Transverse colon (tissue), 4 donors: Measurements from ENCODE around the gene MPP4. TPM values are rescaled to one million over a fixed set of nuclear protein-coding genes. Genes with fewer than 3 reads are reported as not detected.
"Not testable (repeated sequence)": the region's sequence is repeated elsewhere in the genome, so short reads cannot be mapped to it uniquely, and the experiment has no call there.

ENCODE experiments used
- DNase-seq: peaks from one replicate; pipeline ENCODE4 v3.0.0-alpha.2; 2019
- H3K27ac ChIP-seq, 4 donors: fragments of 200-600 bp; sonication (generic); 2 replicates each; pipeline ENCODE4 v1.5.1; 2016 to 2018; ENCODE audit warnings: inconsistent platforms in 4 of 4
- H3K27me3 ChIP-seq: fragments of 200-600 bp; sonication (generic); 2 replicates; pipeline ENCODE4 v1.5.1; 2017; ENCODE audit warnings: inconsistent platforms
- H3K36me3 ChIP-seq, 4 donors: fragments of 200-600 bp; sonication (generic); 2 replicates each; pipeline ENCODE4 v1.5.1; 2017 to 2019; ENCODE audit warnings: inconsistent platforms in 4 of 4
- H3K4me1 ChIP-seq, 4 donors: fragments of 200-600 bp; sonication (generic); 2 replicates each; pipeline ENCODE4 v1.5.1; 2017 to 2020; ENCODE audit warnings: inconsistent platforms in 4 of 4
- H3K4me3 ChIP-seq, 4 donors: fragments of 200-600 bp; sonication (generic); 1 replicate in 1 of 4; 2 replicates in 3 of 4; pipeline versions ENCODE4 v1.5.1 to v1.6.1; 2017 to 2019; ENCODE audit warnings: inconsistent platforms in 4 of 4
- H3K9me3 ChIP-seq, 2 donors: fragments of 200-600 bp; sonication (generic); 2 replicates each; pipeline ENCODE4 v1.5.1; 2017 to 2019; ENCODE audit warnings: inconsistent platforms in 2 of 2
- CTCF ChIP-seq, 5 experiments: fragments of 200-600 bp in 3 of 5; fragments of 450-650 bp in 2 of 5; sonication (generic) in 3 of 5; IDR thresholded peaks; 1 replicate in 2 of 5; 2 replicates in 3 of 5; pipeline ENCODE4 v1.5.1; 2016 to 2017; ENCODE audit warnings: antibody characterized with exemption in 5 of 5, inconsistent platforms in 3 of 5, mild to moderate bottlenecking in 2 of 5, moderate library complexity in 1 of 5
- EP300 ChIP-seq: sonication (generic); formaldehyde crosslinking; IDR thresholded peaks from one replicate; pipeline ENCODE4 v1.6.1; 2017; ENCODE audit warnings: antibody characterized with exemption, low read depth
- POLR2A ChIP-seq: fragments of 450-650 bp; IDR thresholded peaks from one replicate; pipeline ENCODE4 v1.6.1; 2016; ENCODE audit warnings: antibody characterized with exemption, mild to moderate bottlenecking, moderate library complexity
- POLR2AphosphoS5 ChIP-seq, 3 donors: sonication (generic); formaldehyde crosslinking; IDR thresholded peaks; one replicate each; pipeline ENCODE4 v1.6.1; 2016; ENCODE audit warnings: antibody characterized with exemption in 3 of 3
- WGBS, 2 donors: methylation state at CpG; one replicate each; pipeline ENCODE4 v1.1.5; 2018; ENCODE audit warnings: low coverage in 1 of 2; 5-methylcytosine and 5-hydroxymethylcytosine counted together
- in situ Hi-C, 4 donors: fragments of 200-750 bp; cut with MboI; loops; one replicate each; pipeline versions ENCODE4 v1.15.0 to v1.15.1; 2017; ENCODE audit warnings: low sequenced_read_pairs in 3 of 4, low pct_ligation_motif_present in 1 of 4, low pct_unique_long_range_greater_than_20kb in 1 of 4
- intact Hi-C: fragments of 100-400 bp; cut with DNase I; formaldehyde crosslinking; loops from one replicate; pipeline ENCODE4 v1.15.1; 2023; ENCODE audit warnings: low total_unique reads
- total RNA-seq, 4 donors: library from RNA; depleted of rRNA; stranded (reverse); fragments of >200 nt; gene quantifications; one replicate each; pipeline ENCODE4 v1.1.0, GENCODE V29; 2016

Gene MPP4
- total RNA-seq, 4 donors from 2014 or later = not detected

GRCh38 chr2:201675454-201675853 is 23.0 kb downstream of the MPP4 start:
- TF ChIP-seq EP300 (no peak), CTCF (IDR thresholded peaks at IDR 0.05) (no peak), POLR2A (no peak)
- no peaks in the 10 kb centered on the region for H3K27me3 ChIP-seq
- whole genome bisulfite sequencing, 2 donors = 60 to 76% methylated on average over 1 to 4 of the region's 4 CpGs
- no peak overlapping the region for H3K4me3 ChIP-seq
- H3K36me3 ChIP-seq = no peaks in the 10 kb centered on the region
- no peak overlapping the region for H3K27ac ChIP-seq
- intact Hi-C loops (no loop called here), in situ Hi-C loops (no loop called here)
- H3K4me1 ChIP-seq = no peaks in the 10 kb centered on the region
- no peak for DNase-seq
- H3K9me3 ChIP-seq = no peaks in the 10 kb centered on the region

DNA sequence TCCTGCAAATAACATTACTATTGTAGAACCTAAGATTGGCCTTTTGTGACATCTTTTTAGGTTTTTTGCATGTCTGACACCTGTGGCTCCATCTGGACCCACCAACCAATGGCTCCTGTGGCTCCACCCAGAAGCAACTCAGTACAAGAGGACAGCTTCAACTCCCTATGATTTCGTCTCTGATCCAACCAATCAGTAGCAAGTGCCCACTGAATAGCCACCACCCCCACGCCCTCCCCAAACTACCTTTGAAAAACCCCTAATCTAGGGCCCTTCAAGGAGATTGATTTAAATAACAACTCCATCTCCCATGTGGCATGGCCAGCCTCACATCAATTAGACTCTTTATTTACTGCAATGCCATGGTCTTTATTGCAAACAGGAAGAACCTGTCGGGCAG is 23.6 kb downstream of the MPP4 start:
- H3K4me1 ChIP-seq = no peaks in the 10 kb centered on the region
- no peak overlapping the region for H3K27ac ChIP-seq
- H3K27me3 ChIP-seq = no peaks in the 10 kb centered on the region
- intact Hi-C loops (no loop called here), in situ Hi-C loops (no loop called here)
- DNase-seq = no peak
- H3K36me3 ChIP-seq = no peaks in the 10 kb centered on the region
- 83% methylated on average over 3 of the region's 3 CpGs; no CpG with 5 or more reads in 1 of the 2 donors for WGBS, 2 donors
- TF ChIP-seq EP300 (no peak), POLR2AphosphoS5 (IDR thresholded peaks at IDR 0.05) (no peak), POLR2A (no peak), CTCF (IDR thresholded peaks at IDR 0.05) (no peak)
- H3K9me3 ChIP-seq = no peaks in the 10 kb centered on the region
- H3K4me3 ChIP-seq = no peak overlapping the region

DNA sequence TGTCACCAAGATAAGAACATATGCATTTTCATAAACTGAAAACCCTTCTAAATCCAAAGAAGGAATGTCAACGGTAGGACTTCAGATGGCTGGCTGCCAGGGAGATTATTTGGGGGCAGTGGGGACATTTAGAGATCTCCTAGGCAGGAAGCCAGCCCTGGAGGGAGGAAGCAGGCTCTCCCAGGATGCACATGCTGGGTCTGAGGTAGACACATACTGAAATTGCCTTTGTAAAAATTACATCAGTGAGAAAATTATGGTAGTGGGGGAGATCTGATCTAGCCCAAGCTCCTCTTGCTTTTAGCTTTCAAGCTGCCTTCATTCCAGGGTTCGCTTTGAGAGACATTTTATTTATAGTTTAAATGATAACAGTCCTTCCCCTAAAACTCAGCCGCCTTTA is 24.1 kb downstream of the MPP4 start:
- in situ Hi-C loops (no loop called here), intact Hi-C loops (no loop called here)
- Histone ChIP-seq H3K27me3 (no peaks in the 10 kb centered on the region), H3K9me3 (no peaks in the 10 kb centered on the region), H3K4me1 (no peaks in the 10 kb centered on the region), H3K27ac (no peak overlapping the region), H3K4me3 (no peak overlapping the region), H3K36me3 (no peaks in the 10 kb centered on the region)
- TF ChIP-seq POLR2A (no peak), EP300 (no peak), CTCF (IDR thresholded peaks at IDR 0.05) (no peak), POLR2AphosphoS5 (IDR thresholded peaks at IDR 0.05) (no peak)
- 61 to 86% methylated on average over 2 to 3 of the region's 3 CpGs for WGBS, 2 donors
- no peak for DNase-seq

GRCh38 chr2:201673546-201673945 is 24.9 kb downstream of the MPP4 start:
- Histone ChIP-seq H3K4me3 (no peak overlapping the region), H3K27ac (no peak overlapping the region), H3K27me3 (no peaks in the 10 kb centered on the region), H3K9me3 (no peaks in the 10 kb centered on the region), H3K4me1 (no peaks in the 10 kb centered on the region), H3K36me3 (no peaks in the 10 kb centered on the region)
- no peak for DNase-seq
- in situ Hi-C loops = no loop called here
- intact Hi-C loops = no loop called here
- TF ChIP-seq POLR2A (no peak), POLR2AphosphoS5 (IDR thresholded peaks at IDR 0.05) (no peak), EP300 (no peak), CTCF (IDR thresholded peaks at IDR 0.05) (no peak)
- WGBS, 2 donors = 55 to 57% methylated on average over 2 of the region's 2 CpGs

DNA sequence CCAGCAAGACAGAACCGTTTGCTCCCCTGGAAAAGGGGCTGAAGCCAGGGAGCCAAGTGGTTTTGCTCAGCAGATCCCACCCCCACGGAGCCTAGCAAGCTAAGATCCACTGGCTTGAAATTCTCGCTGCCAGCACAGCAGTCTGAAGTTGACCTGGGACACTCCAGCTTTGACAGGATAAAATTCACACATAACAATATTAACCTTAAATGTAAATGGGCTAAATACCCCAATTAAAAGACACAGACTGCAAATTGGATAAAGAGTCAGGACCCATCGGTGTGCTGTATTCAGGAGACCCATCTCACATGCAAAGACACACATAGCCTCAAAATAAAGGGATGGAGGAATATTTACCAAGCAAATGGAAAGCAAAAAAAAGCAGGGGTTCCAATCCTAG is 27.2 kb downstream of the MPP4 start:
- H3K4me3 ChIP-seq, intact Hi-C loops, DNase-seq, H3K9me3 ChIP-seq, H3K27me3 ChIP-seq, H3K36me3 ChIP-seq, in situ Hi-C loops, H3K27ac ChIP-seq, H3K4me1 ChIP-seq: not testable (repeated sequence)
- WGBS, 2 donors = 52 to 92% methylated on average over 1 to 4 of the region's 4 CpGs
